GM19035 (cell line): ENCODE results near the gene SRSF5.

Experiments used
- ATAC-seq: cut with Tn5 transposase; IDR thresholded peaks from one replicate; pipeline ENCODE4 v1.9.1; 2021; ENCODE audit not compliant: unreplicated experiment

SRSF5 gene

DNA sequence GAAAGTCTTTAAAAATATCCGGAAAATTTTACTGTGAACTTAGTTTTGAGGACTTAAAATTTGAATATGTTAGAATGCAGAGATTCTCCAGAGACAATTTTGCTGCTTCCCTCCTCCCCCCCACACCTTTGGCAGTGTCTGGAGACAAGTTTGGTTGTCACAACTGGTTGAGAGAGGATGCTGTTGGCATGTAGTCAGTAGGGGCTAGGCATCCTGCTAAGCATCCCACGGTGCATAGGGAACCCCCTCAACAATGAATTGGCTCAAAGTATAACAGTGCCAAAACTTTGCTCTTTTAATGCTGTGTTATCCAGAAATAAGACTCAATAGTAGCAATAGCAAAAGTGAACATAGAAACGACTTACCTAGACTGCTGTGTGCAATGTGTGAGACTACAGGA, 3.6 kb downstream of the SRSF5 start:
- no peak for ATAC-seq

DNA sequence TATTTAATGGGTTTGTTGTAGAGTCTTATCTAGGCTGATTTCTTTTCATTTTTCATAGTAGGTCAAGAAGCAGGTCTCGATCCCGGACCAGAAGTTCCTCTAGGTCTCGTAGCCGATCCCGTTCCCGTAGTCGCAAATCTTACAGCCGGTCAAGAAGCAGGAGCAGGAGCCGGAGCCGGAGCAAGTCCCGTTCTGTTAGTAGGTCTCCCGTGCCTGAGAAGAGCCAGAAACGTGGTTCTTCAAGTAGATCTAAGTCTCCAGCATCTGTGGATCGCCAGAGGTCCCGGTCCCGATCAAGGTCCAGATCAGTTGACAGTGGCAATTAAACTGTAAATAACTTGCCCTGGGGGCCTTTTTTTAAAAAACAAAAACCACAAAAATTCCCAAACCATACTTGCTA, 4.2 kb downstream of the SRSF5 start:
- no peak for ATAC-seq

DNA sequence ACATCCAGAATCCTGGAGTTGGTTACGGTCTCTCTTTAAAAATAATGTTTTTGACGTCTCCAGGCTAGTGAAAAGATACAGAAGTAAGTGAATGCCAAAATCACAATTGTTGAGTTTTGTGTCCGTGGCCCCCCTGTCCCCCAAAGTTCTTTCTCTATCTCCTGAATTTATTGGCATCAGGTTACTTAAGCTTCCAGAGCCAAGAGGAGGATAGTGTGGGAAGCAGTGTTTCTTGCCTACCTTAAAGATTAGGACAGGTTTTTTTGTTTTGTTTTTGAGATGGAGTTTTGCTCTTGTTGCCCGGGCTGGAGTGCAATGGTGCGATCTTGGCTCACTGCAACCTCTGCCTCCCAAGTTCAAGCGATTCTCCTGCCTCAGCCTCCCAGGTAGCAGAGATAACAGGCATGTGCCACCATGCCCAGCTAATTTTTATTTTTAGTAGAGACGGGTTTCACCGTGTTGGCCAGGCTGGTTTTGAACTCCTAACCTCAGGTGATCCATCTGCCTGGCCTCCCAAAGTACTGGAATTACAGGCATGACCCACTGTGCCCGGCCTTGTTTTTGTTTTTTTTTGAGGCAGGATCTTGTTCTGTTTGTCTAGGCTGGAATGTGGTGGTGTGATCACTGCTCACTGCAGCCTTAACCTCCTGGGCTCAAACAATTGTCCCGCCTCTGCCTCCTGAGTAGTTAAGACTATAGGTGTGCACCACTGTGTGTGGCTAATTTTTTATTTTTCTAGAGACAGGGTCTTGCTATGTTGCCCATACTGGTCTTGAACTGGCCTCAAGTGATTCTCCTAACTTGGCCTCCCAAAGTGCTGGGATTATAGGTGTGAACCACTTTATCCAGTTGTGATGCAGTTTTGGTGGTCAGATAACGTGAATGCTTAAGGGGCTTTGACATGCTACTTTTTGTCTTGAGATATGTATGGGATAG, 5.4 kb downstream of the SRSF5 start:
- ATAC-seq, result no peak

DNA sequence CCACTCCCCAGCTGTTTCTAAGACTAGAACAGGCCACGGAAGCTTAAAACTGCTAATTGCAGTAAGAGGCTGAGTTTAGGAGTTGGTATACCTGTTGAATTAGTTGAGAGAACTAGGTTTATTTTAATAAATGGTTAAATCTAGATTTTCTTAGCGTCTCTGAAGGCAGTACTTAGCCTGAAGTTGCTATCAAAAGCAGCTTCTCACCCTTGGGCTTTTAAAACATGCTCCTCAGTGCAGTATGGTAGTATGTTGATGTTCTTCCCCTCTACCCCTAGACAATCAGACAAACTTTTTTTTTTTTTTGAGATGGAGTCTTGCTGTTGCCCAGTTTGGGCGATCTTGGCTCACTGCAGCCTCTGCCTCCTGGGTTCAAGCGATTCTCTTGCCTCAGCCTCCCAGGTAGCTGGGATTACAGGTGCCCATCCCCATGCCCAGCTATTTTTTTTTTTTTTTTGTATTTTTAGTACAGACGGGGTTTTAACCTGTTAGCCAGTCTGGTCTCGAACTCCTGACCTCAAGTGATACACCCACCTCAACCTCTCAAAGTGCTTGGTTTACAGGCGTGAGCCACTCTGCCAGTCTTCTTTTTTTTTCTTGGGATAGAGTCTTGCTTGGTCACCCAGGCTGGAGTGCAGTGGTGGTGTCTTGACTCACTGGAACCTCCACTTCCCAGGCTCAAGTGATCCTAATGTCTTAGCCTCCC, 6.8 kb downstream of the SRSF5 start:
- ATAC-seq, result no peak

DNA sequence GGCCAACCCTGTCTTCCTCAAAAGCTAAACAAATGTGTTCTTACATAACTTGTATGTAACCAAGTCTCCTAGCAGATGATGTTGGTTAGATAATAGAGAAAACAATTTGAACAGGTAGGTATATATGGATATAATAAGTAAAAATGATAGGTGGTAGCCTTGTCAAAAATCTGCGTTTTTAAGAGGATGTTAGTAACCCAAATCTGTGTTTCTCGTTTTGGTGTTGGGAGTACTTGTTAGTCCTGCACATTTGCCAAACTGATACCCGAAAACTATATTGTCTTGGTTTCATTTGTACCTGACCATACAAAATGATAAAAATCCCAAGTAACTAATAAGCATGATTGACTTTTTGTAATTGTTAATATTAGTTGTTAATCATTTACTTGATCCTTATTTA, 8.1 kb downstream of the SRSF5 start:
- no peak for ATAC-seq

DNA sequence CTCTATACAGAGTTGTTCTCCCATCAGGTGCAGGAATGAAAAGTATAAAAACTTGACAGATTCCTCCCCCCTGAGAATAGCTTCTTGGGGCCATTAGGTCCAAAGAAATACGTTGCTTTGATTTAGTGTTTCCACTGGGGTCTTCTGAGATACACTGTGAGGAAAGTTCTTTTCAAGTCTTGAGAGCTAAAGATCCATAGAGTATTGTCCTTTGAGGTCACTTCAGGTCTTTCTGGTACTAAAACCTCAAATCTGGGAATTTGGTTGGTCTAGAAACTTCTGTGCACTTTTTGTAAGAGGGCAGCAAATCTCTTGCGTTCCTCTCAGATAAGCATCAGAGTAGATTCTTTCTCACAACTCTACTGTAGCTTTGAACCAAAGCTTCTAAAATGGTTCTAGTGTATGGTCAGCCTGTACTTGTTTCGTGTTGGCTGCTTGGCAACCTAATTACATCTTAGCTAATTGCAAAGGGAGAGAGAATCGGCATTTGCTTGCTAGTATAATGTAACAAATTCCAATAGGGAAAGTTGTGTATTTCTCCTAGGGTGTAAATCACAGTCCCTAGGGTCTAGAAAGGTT, 10.0 kb downstream of the SRSF5 start:
- ATAC-seq, result no peak

DNA sequence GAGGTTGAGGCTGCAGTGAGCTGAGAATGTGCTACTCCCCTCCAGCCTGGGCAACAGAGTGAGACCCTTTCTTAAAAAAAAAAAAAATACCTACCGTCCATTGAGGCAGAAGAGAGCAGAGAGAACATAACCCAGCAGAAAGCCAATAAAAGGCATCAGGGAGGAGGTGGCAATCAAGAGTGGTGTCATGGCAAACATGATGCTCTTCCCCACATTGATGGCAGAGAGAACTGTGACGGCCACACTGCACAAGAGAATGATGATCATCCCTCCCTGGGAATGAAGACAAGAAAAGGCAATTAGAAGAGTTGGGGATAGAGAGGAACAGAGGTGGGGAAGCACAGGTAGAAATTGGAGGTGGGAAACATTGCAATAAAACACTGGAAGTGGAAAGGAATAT, 12.1 kb downstream of the SRSF5 start:
- no peak for ATAC-seq

DNA sequence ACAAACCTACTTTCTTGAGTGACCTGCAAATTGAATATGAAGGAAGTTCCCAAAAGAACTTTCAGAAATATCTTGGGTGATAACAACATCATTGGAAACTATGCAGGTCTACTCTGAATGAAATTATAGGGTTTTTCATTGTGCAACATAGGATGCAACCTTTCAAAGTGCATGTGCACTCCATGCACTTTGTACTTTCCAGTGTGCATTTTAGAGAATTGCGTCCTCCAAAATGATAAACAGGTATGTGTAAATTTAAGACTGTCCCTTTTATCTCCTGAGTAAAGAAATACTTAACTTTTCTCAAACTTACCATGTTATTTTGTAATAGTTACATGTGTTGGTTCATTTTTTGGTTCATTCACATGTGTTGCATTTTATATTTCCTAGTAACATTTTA, 13.2 kb downstream of the SRSF5 start:
- ATAC-seq, result no peak

DNA sequence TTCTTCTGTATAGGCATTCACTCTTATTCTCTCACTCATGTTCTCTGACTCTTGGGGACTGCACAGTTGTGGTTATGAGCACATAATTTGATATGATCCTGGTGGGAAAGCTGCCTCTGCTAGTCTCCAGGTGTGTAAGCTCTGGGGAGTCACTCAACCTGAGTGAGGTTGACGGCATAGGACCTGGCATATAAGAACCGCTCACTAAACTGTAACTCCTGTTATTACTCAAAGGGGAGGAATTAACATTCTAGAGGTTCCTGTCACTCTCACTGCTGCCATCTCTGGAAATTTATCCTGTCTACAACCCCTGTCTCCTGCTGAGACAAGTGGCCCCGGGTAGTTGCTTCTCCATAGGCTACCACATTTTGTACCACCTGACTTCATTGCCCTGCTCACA, 14.0 kb downstream of the SRSF5 start:
- no peak for ATAC-seq

DNA sequence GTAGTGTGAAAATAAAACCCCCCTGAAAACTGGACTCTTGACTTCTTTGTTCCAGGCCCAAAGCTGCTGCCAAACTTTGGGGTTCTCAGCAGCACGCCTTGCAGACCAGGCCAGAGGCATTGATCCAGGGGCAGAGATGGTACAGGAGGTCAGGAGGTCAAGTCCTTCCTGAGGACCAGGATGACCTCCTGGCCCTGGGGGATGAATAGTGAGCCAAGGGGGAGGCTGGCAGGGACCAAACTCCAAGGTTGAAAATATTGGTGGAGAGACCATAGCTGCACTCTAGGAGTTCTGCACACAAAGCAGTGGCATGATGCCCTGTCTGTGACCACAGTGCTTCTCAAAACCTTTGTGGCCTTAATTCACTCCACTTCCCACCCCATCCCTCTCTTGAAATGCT, 18.0 kb downstream of the SRSF5 start:
- no peak for ATAC-seq

DNA sequence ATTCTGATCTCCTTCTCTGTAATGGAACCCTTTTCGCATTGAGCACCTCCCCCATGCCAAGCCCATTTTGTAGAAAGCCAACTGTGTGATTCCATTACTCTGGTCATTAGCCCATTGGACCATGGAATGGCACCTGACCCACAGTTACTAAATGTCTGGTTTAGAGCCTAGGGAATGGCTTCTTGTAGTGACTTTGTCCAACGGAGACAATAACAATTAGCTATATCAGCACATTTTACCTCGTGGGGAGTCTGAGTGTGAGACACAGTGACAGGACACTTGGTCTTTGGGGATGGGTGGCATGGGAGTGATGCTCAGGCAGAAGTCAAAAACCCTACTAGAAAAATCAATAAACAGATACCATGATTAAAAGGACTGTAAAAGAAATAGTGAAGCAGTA, 19.7 kb downstream of the SRSF5 start:
- ATAC-seq, result no peak

DNA sequence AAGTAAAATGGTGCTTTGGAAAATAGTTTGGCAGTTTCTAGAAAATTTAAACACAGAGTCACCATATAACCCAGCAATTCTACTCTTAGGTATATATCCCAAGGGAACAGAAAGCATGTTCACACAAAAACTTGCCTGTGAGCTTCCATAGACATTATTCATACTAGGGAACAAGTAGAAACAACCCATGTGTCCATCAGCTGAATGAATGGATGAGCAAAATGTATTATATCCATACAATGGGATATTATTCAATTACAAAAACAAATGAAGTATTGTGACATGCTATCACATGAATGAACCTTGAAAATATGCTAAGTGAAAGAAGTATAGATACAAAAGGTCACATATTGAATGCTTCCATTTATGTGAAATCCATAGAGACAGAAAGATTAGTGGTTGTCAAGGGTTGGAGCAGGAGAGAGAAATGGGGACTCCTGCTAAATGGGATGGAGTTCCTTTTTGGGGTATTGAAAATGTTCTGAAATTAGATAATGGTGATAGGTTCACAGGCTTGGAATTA, 22.2 kb downstream of the SRSF5 start:
- no peak for ATAC-seq

DNA sequence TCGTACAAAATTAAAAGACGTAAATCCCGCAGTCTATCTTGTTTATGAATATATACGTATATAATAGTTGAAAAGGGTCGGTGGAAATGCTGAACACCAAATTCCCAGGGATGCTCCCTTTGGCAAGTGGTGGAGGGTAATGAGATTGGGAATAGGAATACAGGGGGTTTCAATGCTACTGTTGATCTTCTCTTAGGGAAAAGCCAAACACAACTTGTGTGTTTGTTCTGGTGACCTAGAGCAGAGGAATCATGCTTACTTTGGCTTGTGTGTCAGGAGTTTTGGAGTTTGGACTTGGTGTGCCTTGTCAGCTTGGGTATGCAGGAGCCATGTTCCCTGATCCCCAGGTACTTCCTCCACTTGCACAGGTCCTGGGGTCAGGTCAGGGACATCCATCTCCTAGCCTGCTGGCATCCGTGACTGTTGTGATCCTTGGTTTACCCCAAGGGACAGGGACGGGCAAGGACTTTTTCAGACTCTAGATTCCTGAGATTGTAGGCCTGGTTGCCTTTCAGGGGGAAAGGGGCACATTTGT, 26.0 kb downstream of the SRSF5 start:
- no peak for ATAC-seq

DNA sequence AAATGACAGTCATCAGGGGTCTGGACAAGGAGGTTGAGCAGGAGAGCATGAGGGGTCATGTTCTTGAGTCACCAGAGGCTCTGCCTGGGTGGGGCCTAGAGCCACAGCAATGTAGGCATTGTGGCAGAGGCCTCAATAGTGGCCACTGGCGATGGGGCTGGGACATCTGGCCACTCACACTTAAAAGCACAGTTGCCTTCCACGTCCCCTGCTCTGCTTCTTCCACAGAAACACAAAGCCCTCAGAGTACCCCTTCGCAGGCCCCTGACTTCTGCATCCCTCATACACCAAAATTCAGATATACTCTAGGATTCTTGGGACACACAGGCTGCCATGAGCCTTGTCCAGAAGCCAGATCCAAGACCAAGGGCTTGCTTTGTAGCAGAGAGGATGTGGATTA, 27.8 kb downstream of the SRSF5 start:
- ATAC-seq, result no peak

DNA sequence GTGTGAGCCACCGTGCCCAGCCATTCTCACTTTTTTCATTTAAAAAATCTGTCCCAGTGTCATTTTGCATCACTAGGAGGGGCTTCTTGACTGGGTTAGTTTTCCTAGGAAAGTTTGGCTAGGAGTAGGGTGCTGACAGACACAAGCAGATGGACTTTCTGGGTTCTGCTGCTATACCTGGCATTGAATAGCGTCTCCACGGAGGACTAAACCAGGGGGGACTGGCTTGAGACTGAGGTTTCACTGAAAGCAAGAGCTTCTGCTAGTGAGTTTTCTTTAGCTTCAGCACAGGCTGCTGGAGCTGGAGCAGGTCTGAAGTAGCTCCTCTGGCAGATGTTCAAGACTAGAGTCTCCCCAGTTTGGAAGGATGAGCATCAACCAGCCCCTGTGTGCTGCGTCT, 28.7 kb downstream of the SRSF5 start:
- no peak for ATAC-seq

DNA sequence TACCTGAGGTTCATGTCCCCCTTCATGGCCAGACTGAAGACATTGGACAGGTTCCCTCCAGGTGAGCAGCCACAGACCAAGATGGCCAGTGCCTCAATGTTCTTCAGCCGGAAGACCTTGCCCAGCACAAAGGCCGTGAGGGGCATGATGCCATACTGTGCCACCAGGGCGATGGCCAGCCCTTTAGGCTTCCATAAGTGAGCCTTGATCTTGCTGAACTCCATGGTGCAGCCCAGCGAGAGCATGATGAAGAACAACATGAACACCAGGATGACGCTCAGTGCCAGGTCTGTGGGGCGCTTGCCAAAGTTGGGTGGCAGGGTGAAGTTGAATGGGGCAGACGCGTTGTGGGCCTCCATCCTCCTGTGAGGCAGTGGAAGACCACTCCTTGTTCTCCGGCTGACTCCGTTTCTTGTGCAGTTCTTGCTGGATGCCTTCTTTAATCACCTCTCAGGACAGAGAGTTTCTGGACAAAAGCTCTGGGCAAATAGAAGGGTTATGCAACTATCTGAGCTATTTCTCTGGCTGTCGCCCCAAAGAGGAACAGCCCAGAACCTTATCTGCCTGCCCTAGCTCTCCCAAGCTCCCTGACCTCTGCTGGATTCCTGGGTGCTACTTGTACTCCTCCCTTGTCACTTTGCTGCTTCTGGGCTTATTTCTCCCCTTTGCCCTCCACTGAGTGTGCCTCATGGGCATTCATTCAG, 30.0 kb downstream of the SRSF5 start, which contains the start of gene SLC10A1:
Gene SLC10A1 (minus strand): TSS at position 445 of the 704 bp plus-strand sequence. CDS start 86 bp downstream, at position 359.
- no peak for ATAC-seq

DNA sequence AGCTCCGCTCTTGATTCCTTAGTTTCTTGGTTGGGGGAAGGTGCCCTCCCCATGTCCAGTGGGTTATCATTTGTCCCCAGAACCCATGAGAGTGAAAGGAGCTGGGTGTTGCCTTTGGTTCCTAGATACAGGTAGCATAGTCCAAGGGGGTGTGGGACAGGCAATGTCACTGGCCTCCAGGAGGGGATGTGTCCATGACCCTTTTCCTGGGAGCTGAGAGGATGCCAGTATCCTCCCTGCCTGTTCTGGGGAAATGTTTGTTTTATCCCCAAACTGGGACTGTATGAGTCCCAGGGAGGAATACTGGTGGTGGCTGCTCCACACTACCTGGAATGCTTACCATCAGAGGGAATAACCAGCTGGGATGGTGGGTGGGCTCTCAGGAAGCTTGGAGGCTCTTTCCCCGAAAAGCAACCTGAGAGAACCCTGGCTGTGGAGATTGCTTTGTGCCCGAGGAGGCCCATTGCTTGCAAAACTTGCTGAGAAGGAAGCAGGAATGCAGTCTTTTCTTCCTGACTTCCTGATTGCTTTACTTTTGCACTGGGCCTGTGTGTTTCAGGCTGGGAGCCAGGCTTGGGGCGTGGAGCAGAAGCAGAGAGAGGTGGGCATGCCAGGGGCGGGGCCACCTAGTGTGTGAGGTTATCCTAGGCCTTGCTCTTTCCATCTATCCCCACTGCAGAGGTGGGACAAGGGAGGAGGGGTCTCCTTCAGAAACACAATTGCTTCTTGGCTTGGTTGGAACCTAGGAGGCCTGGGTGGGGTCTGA, 30.8 kb downstream of the SRSF5 start:
- no peak for ATAC-seq

DNA sequence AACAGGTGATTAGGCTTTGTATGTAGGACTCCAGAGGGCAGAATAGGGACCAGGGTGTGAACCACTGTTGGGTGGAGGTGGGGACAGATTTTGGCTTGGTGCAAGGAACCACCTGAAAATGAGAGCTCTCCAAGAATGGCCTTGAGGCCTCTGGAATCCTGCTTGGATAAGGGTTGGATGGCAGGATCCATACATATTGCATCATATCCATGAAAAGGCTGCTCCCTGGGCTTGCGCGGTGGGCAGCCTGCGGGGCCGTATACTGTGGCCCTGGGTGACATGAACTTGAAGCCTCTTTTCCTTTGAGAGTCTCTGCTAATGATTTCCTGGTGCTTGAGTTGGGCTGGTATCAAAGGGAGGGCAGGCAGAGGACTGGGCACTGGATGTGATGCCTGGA, 31.4 kb downstream of the SRSF5 start:
- no peak for ATAC-seq

DNA sequence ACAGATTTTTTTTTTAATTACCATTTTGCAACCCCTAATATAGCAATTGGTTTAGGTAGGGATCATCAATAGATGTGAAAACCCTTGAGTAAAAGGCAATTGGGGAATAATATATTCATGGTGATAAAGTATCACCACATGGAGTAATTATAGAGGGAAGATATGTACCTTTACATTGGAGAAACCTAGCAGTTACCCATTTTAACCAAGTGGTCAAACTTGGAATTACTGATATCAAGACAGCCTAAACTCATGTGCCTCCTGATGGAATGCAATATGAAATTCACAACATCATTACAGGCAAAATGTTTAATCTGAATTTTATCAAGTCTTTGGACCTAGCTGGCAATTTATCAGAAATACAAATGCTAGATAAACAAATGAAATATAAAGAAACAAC, 36.8 kb downstream of the SRSF5 start:
- no peak for ATAC-seq

DNA sequence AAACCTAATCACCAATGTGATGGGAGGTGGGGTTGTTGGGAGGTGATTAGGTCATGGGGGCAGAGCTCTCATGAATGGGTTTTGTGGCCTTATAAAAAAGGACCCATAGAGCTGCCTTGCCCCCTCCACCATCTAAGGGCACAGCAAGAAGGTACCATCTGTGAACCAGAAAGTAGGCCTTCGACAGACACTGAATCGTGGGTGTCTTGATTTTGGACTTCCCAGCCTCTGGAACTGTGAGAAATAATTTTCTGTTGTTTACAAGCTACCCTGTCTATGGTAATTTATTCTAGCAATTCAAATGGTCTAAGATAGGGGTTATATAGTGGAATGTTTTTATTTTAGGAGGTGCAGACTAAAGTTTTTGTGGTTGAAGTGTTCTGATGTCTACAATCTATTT, 38.0 kb downstream of the SRSF5 start:
- ATAC-seq, result no peak
